ENCODE data around the gene KASH5. TPM values are rescaled to one million over a fixed set of nuclear protein-coding genes. Genes with fewer than 3 reads are reported as not detected.

Gene KASH5
- total and polyA plus RNA-seq, 2 of the 13 experiments (the other 11 are each of a cell fraction or from before 2014, with no cell fraction given) = not detected

DNA sequence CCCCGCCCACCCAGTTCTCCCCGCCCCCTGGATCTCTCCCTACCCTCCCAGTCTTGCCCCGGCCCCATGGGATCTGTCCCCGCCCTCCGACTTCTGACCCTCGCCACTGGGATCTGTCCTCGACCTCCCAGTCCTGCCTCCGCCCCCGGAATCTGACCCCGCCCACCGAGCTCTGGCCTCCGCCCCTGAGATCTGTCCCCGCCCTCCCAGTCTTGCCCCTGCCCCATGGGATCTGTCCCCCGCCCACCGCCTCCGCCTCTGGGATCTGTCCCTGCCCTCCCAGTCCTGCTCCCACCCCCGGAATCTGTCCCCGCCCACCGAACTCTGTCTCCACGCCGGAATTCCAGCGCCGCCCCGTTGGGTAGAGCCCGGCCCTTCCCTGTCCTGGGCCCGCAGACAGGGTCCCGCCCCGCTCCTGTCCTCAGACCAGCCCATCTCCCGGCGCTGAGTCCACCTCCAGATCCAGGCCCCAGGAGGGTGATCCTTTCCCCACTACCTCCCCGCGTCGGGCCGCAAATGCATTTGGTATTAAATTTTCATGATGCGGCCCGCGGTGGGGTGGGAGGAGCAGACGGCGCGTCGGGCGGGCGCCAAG, 54.8 kb downstream of the KASH5 start (continued):
- TF ChIP-seq MEIS1 (CRISPR knock-in tag; IDR thresholded peaks at IDR 0.05; ENCODE audit: borderline replicate concordance) (no peak), RNF2 (conservative IDR thresholded peaks at IDR 0.05; ENCODE audit: low read depth) (no peak), ZBTB38 (CRISPR knock-in tag; IDR thresholded peaks at IDR 0.05) (0 out of 2 replicates have a peak, but pooled peaks have one; percentile 13), KAT8 (CRISPR knock-in tag; IDR thresholded peaks at IDR 0.05) (no peak), JDP2 (CRISPR knock-in tag; IDR thresholded peaks at IDR 0.05; ENCODE audit: borderline replicate concordance) (no peak), CREB3 (CRISPR knock-in tag; IDR thresholded peaks at IDR 0.05) (no peak; the same call in 1 of the 2 replicates), TBL1XR1 (IDR thresholded peaks at IDR 0.05; ENCODE audit: borderline replicate concordance, low read length, partially characterized antibody) (no peak), SAP130 (CRISPR knock-in tag; IDR thresholded peaks at IDR 0.05; ENCODE audit: low read depth) (no peak), SATB2 (CRISPR knock-in tag; IDR thresholded peaks at IDR 0.05) (no peak), IRF1 (CRISPR knock-in tag; IDR thresholded peaks at IDR 0.05; ENCODE audit: low read depth) (no peak), ETV6 (CRISPR knock-in tag; conservative IDR thresholded peaks at IDR 0.05) (no peak), ZNF768 (CRISPR knock-in tag; IDR thresholded peaks at IDR 0.05) (no peak), NR2C2 (CRISPR knock-in tag; IDR thresholded peaks at IDR 0.05; ENCODE audit: borderline replicate concordance) (0 out of 2 replicates have a peak, but pooled peaks have one; percentile 4), SRSF9 (IDR thresholded peaks at IDR 0.05; ENCODE audit: borderline replicate concordance, insufficient read depth, low read depth, low read length, poor library complexity, severe bottlenecking) (no peak), ZNF720 (CRISPR knock-in tag; IDR thresholded peaks at IDR 0.05) (no peak), FLYWCH1 (CRISPR knock-in tag; IDR thresholded peaks at IDR 0.05) (no peak)
- TF ChIP-seq, protein P1, sequence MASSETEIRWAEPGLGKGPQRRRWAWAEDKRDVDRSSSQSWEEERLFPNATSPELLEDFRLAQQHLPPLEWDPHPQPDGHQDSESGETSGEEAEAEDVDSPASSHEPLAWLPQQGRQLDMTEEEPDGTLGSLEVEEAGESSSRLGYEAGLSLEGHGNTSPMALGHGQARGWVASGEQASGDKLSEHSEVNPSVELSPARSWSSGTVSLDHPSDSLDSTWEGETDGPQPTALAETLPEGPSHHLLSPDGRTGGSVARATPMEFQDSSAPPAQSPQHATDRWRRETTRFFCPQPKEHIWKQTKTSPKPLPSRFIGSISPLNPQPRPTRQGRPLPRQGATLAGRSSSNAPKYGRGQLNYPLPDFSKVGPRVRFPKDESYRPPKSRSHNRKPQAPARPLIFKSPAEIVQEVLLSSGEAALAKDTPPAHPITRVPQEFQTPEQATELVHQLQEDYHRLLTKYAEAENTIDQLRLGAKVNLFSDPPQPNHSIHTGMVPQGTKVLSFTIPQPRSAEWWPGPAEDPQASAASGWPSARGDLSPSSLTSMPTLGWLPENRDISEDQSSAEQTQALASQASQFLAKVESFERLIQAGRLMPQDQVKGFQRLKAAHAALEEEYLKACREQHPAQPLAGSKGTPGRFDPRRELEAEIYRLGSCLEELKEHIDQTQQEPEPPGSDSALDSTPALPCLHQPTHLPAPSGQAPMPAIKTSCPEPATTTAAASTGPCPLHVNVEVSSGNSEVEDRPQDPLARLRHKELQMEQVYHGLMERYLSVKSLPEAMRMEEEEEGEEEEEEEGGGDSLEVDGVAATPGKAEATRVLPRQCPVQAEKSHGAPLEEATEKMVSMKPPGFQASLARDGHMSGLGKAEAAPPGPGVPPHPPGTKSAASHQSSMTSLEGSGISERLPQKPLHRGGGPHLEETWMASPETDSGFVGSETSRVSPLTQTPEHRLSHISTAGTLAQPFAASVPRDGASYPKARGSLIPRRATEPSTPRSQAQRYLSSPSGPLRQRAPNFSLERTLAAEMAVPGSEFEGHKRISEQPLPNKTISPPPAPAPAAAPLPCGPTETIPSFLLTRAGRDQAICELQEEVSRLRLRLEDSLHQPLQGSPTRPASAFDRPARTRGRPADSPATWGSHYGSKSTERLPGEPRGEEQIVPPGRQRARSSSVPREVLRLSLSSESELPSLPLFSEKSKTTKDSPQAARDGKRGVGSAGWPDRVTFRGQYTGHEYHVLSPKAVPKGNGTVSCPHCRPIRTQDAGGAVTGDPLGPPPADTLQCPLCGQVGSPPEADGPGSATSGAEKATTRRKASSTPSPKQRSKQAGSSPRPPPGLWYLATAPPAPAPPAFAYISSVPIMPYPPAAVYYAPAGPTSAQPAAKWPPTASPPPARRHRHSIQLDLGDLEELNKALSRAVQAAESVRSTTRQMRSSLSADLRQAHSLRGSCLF (CRISPR knock-in tag; IDR thresholded peaks at IDR 0.05; ENCODE audit: borderline replicate concordance) = no peak
- TF ChIP-seq, protein P2, sequence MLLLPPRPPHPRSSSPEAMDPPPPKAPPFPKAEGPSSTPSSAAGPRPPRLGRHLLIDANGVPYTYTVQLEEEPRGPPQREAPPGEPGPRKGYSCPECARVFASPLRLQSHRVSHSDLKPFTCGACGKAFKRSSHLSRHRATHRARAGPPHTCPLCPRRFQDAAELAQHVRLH (CRISPR knock-in tag; IDR thresholded peaks at IDR 0.05; ENCODE audit: borderline replicate concordance, low read depth) = no peak
- TF ChIP-seq, protein P3, sequence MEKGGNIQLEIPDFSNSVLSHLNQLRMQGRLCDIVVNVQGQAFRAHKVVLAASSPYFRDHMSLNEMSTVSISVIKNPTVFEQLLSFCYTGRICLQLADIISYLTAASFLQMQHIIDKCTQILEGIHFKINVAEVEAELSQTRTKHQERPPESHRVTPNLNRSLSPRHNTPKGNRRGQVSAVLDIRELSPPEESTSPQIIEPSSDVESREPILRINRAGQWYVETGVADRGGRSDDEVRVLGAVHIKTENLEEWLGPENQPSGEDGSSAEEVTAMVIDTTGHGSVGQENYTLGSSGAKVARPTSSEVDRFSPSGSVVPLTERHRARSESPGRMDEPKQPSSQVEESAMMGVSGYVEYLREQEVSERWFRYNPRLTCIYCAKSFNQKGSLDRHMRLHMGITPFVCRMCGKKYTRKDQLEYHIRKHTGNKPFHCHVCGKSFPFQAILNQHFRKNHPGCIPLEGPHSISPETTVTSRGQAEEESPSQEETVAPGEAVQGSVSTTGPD (CRISPR knock-in tag; IDR thresholded peaks at IDR 0.05) = no peak
- TF ChIP-seq, protein P4, sequence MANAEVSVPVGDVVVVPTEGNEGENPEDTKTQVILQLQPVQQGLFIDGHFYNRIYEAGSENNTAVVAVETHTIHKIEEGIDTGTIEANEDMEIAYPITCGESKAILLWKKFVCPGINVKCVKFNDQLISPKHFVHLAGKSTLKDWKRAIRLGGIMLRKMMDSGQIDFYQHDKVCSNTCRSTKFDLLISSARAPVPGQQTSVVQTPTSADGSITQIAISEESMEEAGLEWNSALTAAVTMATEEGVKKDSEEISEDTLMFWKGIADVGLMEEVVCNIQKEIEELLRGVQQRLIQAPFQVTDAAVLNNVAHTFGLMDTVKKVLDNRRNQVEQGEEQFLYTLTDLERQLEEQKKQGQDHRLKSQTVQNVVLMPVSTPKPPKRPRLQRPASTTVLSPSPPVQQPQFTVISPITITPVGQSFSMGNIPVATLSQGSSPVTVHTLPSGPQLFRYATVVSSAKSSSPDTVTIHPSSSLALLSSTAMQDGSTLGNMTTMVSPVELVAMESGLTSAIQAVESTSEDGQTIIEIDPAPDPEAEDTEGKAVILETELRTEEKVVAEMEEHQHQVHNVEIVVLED (CRISPR knock-in tag; IDR thresholded peaks at IDR 0.05; ENCODE audit: borderline replicate concordance) = no peak

Data from HepG2 (cell line).